Esophagus squamous epithelium (tissue), 5 donors: ENCODE data around the gene FCRL6. TPM values are rescaled to one million over a fixed set of nuclear protein-coding genes. Genes with fewer than 3 reads are reported as not detected.

Experiments used
- DNase-seq: peaks from one replicate; lab custom pipeline; 2025; lab: John Stamatoyannopoulos, UW
- H3K27ac ChIP-seq, 4 donors: fragments of 200-600 bp; sonication (generic); one replicate each; pipeline ENCODE4 v1.5.1; 2016 to 2019; ENCODE audit warnings: mild to moderate bottlenecking in 1 of 4
- H3K27me3 ChIP-seq, 4 donors: fragments of 200-600 bp; sonication (generic); 1 replicate in 3 of 4; 2 replicates in 1 of 4; pipeline versions ENCODE4 v1.5.1 to v1.6.0; 2017 to 2021; ENCODE audit warnings: antibody characterized with exemption in 1 of 4
- H3K36me3 ChIP-seq, 3 donors: fragments of 200-600 bp; sonication (generic); one replicate each; pipeline ENCODE4 v1.5.1; 2016 to 2019
- H3K4me1 ChIP-seq, 3 donors: fragments of 200-600 bp; sonication (generic); one replicate each; pipeline ENCODE4 v1.5.1; 2017 to 2019
- H3K4me3 ChIP-seq, 4 donors: fragments of 200-600 bp; sonication (generic); 1 replicate in 3 of 4; 2 replicates in 1 of 4; pipeline ENCODE4 v1.5.1; 2016 to 2019; ENCODE audit warnings: mild to moderate bottlenecking in 2 of 4, moderate library complexity in 1 of 4
- H3K9me3 ChIP-seq, 3 donors: fragments of 200-600 bp; sonication (generic); one replicate each; pipeline ENCODE4 v1.5.1; 2016 to 2019
- CTCF ChIP-seq, 6 experiments: fragments of 450-650 bp in 4 of 6; fragments of 200-600 bp in 2 of 6; sonication (generic) in 2 of 6; IDR thresholded peaks; one replicate each; pipeline ENCODE4 v1.5.1; 2016 to 2019; ENCODE audit warnings: antibody characterized with exemption in 6 of 6, mild to moderate bottlenecking in 4 of 6, moderate library complexity in 4 of 6
- POLR2A ChIP-seq, 4 donors: fragments of 450-650 bp; IDR thresholded peaks; one replicate each; pipeline ENCODE4 v1.6.1; 2017; ENCODE audit warnings: antibody characterized with exemption in 4 of 4, mild to moderate bottlenecking in 4 of 4, moderate library complexity in 3 of 4
- WGBS, 2 donors: methylation state at CpG; one replicate each; pipeline ENCODE4 v1.1.5; 2018; 5-methylcytosine and 5-hydroxymethylcytosine counted together
- intact Hi-C: fragments of 100-400 bp; cut with DNase I; formaldehyde crosslinking; loops from one replicate; pipeline ENCODE4 v1.15.0; 2022
- total RNA-seq, 4 donors: library from RNA; depleted of rRNA; stranded (reverse); fragments of >200 nt; gene quantifications; one replicate each; pipeline ENCODE4 v1.1.0, GENCODE V29; 2016
- donor health status: DM: yes; HTN: yes; CAD: no.

Gene FCRL6
- total RNA-seq, 4 donors from 2014 or later = 0.76 TPM; not detected in 3

- Histone ChIP-seq H3K4me3 (no peak overlapping the region), H3K4me1 (peaks cover 13 to 66% (median 32%) of the 10 kb centered on the region in 3 donors), H3K36me3 (peaks cover 0 to 11% (median 0%) of the 10 kb centered on the region in 3 donors), H3K27ac (no peak overlapping the region), H3K27me3 (no peaks in the 10 kb centered on the region), H3K9me3 (no peaks in the 10 kb centered on the region)
- DNase-seq = no peak
- 100% methylated on average over 1 of the region's 1 CpG for WGBS, 2 donors
- TF ChIP-seq CTCF (IDR thresholded peaks at IDR 0.05) (no peak), POLR2A (IDR thresholded peaks at IDR 0.05) (no peak)
- intact Hi-C loops = loop anchor here (5.0 kb wide), 1 partner anchor 109 kb away; no protein-coding TSS in a partner anchor
These were observed 18.4 kb upstream of the FCRL6 start for GRCh38 chr1:159783724-159784123.

GRCh38 chr1:159786465-159786864 is 15.7 kb upstream of the FCRL6 start:
- 15 to 30% methylated on average over 3 of the region's 3 CpGs for WGBS, 2 donors
- no peak for DNase-seq
- intact Hi-C loops = no loop called here
- TF ChIP-seq CTCF (IDR thresholded peaks at IDR 0.05) (no peak), POLR2A (IDR thresholded peaks at IDR 0.05) (no peak)
- peaks cover 0 to 11% (median 0%) of the 10 kb centered on the region in 3 donors for H3K36me3 ChIP-seq
- H3K4me3 ChIP-seq = no peak overlapping the region
- peaks cover 0 to under 1% (median 0%) of the 10 kb centered on the region in 4 donors for H3K27me3 ChIP-seq
- H3K4me1 ChIP-seq = peaks cover 3 to 47% (median 22%) of the 10 kb centered on the region in 3 donors
- H3K9me3 ChIP-seq = no peaks in the 10 kb centered on the region
- H3K27ac ChIP-seq = peak overlapping the region; percentile 23 to 54 (median 42)

DNA sequence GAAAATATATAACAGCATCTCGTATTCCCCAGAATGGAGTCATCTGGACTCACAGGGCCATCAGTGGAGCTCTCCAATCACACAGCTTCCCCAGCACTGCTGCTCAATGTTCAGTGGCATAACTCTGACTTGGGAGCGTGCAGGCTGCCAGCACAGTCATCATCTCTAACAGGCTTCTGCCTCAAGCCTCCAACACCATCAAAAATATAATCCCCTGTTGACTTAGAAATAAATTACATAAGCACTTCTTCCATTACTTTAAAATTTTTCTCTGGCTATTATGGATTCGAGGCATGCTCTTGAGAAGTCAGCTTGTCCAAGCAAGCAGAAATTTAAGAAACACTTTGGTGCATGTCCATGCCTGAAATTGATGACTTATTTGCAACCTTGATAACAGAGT is 15.2 kb upstream of the FCRL6 start:
- peaks cover 0 to 5% (median 0%) of the 10 kb centered on the region in 4 donors for H3K27me3 ChIP-seq
- intact Hi-C loops = no loop called here
- WGBS, 2 donors = 23 to 35% methylated on average over 3 of the region's 3 CpGs
- TF ChIP-seq POLR2A (IDR thresholded peaks at IDR 0.05) = no peak
- TF ChIP-seq CTCF (IDR thresholded peaks at IDR 0.05) = no peak
- peaks cover 0 to 11% (median 0%) of the 10 kb centered on the region in 3 donors for H3K36me3 ChIP-seq
- no peaks in the 10 kb centered on the region for H3K9me3 ChIP-seq
- no peak for DNase-seq
- no peak overlapping the region for H3K4me3 ChIP-seq
- peak overlapping the region; percentile 23 to 54 (median 42) for H3K27ac ChIP-seq
- H3K4me1 ChIP-seq = peaks cover 0 to 43% (median 20%) of the 10 kb centered on the region in 3 donors

- intact Hi-C loops = no loop called here
- Histone ChIP-seq H3K4me1 (peaks cover 0 to 30% (median 16%) of the 10 kb centered on the region in 3 donors), H3K36me3 (no peaks in the 10 kb centered on the region), H3K27ac (no peak overlapping the region), H3K27me3 (peaks cover 0 to 33% (median 0%) of the 10 kb centered on the region in 4 donors), H3K9me3 (no peaks in the 10 kb centered on the region), H3K4me3 (no peak overlapping the region)
- DNase-seq = no peak
- TF ChIP-seq CTCF (IDR thresholded peaks at IDR 0.05) (peak in 5 of 6 experiments; percentile 38 to 60 (median 48)), POLR2A (IDR thresholded peaks at IDR 0.05) (no peak)
- 22 to 24% methylated on average over 2 of the region's 2 CpGs for WGBS, 2 donors
These were observed 11.8 kb upstream of the FCRL6 start for GRCh38 chr1:159790237-159790917.

DNA sequence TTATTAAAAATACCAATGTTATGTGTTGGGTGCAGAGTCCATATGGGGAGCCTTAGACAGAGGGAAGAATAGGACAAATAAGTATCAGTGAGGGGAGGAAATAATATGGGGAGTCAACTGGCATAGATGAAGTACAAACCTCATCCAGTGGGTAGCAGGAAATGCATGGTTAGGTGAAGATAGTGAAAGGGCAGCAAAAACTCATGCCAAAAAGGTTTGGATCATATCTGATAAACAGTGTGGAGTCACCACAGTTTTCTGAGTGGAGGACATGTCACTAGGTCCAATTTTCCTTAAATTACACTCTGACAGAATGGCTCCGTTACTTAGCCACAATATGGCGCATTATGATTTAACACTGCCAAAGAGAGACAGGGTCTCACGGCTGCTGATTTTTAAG is 11.1 kb upstream of the FCRL6 start:
- H3K9me3 ChIP-seq = no peaks in the 10 kb centered on the region
- H3K4me1 ChIP-seq = peaks cover 0 to 24% (median 15%) of the 10 kb centered on the region in 3 donors
- TF ChIP-seq POLR2A (IDR thresholded peaks at IDR 0.05) = no peak
- TF ChIP-seq CTCF (IDR thresholded peaks at IDR 0.05) = no peak
- H3K36me3 ChIP-seq = no peaks in the 10 kb centered on the region
- peaks cover 0 to 39% (median 0%) of the 10 kb centered on the region in 4 donors for H3K27me3 ChIP-seq
- no peak overlapping the region for H3K4me3 ChIP-seq
- no peak for DNase-seq
- 62 to 66% methylated on average over 3 of the region's 3 CpGs for WGBS, 2 donors
- H3K27ac ChIP-seq = no peak overlapping the region
- intact Hi-C loops = no loop called here
